ENCODE measurements around the gene GTPBP10. TPM values are rescaled to one million over a fixed set of nuclear protein-coding genes. Genes with fewer than 3 reads are reported as not detected.
"Not testable (repeated sequence)": the region's sequence is repeated elsewhere in the genome, so short reads cannot be mapped to it uniquely, and the experiment has no call there.

GTPBP10 gene
- polyA plus RNA-seq, 3 donors: 22.6 to 29.0 (median 24.5) TPM

- DNase-seq (ENCODE audit: extremely low read depth in 1 of 11, low read depth in 9 of 11, low spot score in 4 of 11): peak in 10 of 11 donors; percentile 9 to 52 (median 16)
Measured at GRCh38 chr7:90345595-90346335, 751 bp upstream of the GTPBP10 start.

- no peak for DNase-seq (ENCODE audit: extremely low read depth in 1 of 11, low read depth in 9 of 11, low spot score in 4 of 11)
Measured at GRCh38 chr7:90347759-90348158, 1.2 kb downstream of the GTPBP10 start.

DNA sequence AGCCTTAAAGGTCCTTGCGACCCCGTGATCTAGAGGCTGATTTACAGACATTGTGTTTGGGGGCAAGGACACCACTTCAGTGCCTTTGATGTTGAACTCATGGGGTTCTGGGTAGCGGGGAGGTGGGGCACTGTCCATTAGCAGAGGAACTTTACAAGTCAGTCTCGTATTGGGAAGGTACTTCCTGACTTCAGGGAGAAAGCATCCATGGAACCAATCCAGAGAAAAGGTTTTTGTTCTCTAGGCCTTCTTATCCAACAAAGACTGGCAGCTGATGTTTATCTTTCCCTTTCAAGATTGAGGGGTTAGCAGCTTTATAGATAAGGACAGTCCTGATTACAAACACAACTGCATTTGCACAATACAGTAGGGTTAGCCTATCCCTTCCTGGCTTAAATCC lies 2.8 kb downstream of the GTPBP10 start:
- no peak for DNase-seq (ENCODE audit: extremely low read depth in 1 of 11, low read depth in 9 of 11, low spot score in 4 of 11)

- not testable (repeated sequence) for DNase-seq (ENCODE audit: extremely low read depth in 1 of 11, low read depth in 9 of 11, low spot score in 4 of 11)
Measured at GRCh38 chr7:90350032-90350431, 3.5 kb downstream of the GTPBP10 start.

- DNase-seq (ENCODE audit: extremely low read depth in 1 of 11, low read depth in 9 of 11, low spot score in 4 of 11): no peak
Measured at GRCh38 chr7:90351987-90352386, 5.5 kb downstream of the GTPBP10 start.

DNA sequence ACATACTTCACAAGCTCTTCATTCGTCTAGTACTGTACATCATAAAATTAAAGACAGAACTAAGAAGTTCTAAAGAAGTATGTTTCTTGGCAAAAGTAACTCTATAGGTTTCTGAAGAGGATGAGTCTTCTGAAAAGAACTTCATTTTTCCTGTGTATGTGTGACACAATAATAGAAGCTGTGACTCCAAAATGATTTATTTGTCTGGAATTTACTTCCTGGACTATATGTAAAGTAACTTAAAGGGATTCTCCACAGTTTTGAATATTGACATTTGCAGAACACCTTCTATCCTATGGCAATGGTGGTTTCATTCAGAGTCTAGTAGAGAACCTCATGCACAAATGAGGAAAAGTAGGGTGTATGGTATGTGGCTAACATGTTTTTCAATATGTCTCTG lies 36.9 kb downstream of the GTPBP10 start:
- no peak for DNase-seq (ENCODE audit: extremely low read depth in 1 of 11, low read depth in 9 of 11, low spot score in 4 of 11)

DNA sequence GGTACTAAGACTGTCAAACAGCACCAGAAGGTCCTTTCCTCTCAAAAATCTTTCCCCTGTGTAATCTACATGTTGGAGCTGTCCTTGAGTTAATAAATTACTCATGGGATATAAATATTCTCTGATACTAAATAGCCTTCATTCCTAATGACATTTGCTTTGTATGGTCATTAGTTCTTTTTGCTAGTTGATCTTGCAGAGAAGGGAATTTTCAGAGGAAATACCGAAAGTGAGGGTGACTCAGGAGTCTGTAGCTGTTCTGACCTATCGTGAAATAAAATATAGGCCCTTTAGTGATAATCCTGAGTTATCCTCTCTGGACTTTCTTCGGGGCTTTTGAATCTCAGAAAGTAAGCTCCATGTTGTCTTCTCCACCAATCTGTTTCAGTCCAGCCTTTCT lies 37.3 kb downstream of the GTPBP10 start:
- DNase-seq (ENCODE audit: extremely low read depth in 1 of 11, low read depth in 9 of 11, low spot score in 4 of 11): no peak

DNA sequence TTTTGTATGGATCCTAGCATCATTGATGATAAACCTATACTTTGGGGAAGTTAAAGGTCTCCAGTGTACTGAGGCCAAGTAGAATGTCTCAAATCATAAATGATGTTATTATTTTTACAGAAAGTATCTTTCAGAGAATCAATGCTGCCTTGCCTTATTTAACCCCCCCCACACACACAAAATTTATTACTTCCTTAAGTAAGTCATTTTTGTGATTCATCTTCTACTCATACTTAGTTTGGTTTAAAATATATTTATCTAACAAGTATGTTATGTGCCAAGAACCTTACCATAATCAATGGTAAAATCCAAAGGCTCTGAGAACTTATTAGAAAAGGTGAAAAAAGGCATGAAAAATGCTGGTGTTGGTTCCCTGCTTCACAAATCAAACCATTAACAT lies 37.9 kb downstream of the GTPBP10 start:
- DNase-seq (ENCODE audit: extremely low read depth in 1 of 11, low read depth in 9 of 11, low spot score in 4 of 11): no peak

GRCh38 chr7:90387470-90388240 lies 41.1 kb downstream of the GTPBP10 start:
- DNase-seq (ENCODE audit: extremely low read depth in 1 of 11, low read depth in 9 of 11, low spot score in 4 of 11): no peak

GRCh38 chr7:90390926-90391325 lies 44.4 kb downstream of the GTPBP10 start:
- DNase-seq (ENCODE audit: extremely low read depth in 1 of 11, low read depth in 9 of 11, low spot score in 4 of 11): no peak

DNA sequence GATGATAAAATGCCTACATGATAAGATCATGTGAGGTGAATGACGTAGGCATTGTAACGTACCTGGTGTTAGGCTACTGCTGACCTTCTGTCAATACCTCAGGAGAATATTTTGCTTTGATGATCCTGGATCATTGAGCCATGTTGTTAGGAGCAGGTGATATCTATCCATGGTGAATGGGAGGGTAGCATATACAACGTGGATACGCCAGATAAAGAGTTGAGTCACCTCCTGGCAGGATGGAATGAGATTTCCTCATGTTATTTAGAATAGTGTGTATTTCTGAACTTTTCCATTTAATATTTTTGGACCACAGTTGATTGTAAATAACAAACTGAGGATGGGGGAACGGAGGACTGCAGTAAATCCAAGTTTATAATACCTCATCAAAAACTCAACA lies 45.0 kb downstream of the GTPBP10 start:
- DNase-seq (ENCODE audit: extremely low read depth in 1 of 11, low read depth in 9 of 11, low spot score in 4 of 11): no peak

- no peak for DNase-seq (ENCODE audit: extremely low read depth in 1 of 11, low read depth in 9 of 11, low spot score in 4 of 11)
Measured at GRCh38 chr7:90396420-90396819, 49.9 kb downstream of the GTPBP10 start.

DNA sequence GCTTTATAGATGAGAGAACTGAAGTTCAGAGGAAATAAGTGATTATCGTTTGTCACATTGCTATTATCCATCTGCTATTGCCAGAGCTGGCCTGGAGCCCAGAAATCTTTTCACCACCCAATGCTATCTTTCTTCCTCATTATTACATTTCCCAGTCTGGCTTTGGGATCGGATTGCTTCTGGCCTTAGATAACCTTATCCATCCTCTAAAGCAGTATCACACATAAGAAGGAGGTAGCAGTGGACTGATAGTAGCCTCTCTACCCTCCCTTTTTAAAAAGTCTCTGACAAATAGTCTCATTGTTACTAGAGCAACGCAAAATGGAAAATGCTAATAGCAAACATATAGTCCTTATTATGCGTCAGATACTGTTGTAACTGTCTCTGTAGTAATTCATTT lies 55.5 kb downstream of the GTPBP10 start:
- DNase-seq (ENCODE audit: extremely low read depth in 1 of 11, low read depth in 9 of 11, low spot score in 4 of 11): peak in 2 of 11 donors; percentile 9 to 10

DNA sequence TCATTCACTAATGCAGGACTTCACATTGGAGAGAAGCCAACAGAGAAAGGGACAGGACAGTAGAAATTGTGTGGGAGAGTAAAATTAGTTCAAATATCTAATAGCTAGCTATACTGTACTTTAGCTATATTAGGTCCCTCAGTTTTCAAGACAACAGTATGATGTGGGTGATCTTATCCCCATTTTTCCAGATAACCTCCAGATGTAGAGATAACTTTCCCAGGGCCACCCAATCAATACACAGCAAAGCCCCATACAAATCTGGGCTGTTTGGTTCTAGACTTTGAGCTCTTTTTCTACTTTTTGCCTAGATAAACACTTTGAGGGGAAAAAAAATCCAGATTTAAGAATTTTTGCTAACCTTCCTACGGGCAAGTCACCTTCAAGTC lies 56.3 kb downstream of the GTPBP10 start:
- DNase-seq (ENCODE audit: extremely low read depth in 1 of 11, low read depth in 9 of 11, low spot score in 4 of 11): no peak

DNA sequence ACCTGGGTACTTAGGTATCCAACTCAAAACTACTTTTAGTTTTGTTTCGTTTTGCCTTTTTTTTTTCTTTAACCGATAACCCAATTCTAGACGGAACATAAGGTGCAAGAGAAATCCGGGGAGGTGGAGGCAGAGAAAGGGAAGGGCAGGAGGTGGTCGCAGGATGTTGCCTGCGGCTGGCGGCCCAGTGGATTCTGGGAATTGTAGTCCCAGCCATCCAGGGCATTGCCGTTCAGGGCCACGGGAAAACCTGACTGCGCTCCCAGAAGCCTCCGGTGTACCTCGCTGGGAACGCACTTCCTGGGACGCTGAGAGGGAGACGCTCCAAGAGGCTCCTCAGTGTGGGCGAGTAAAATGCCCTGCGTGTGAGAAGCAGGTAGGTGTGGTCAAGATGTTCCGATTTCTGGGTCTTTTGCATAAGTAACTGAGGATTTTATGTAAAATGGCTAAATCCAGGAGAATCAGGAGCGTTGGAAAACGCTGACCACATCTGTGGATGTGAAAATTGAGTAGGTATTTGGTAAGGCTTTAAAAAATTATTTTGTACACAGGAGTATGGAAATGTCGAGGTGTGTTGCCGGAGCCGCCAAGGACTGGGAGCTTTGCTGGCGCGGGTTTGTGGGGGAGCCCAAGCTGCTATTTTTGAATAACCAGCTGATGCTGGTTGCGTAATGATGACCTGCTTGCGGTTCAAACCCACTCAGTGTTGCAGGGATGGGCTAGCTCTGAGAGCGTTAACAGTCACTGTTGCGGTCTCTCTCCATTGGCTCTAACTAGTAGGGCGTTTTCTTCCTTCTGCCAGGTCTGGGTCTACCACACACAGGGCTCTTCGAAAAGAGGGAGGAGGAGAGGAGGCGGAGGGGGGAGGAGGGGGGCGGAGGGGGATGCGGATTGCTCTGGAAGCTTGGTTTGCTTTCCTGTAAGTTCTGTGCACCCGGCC lies 56.9 kb downstream of the GTPBP10 start, which contains the start of gene CLDN12:
TSS of gene CLDN12 (plus strand) at position 288 of the 940 bp plus-strand sequence. CDS start 9,216 bp downstream, outside the sequence.
- DNase-seq (ENCODE audit: extremely low read depth in 1 of 11, low read depth in 9 of 11, low spot score in 4 of 11): peak; percentile 72 to 89 (median 81)

DNA sequence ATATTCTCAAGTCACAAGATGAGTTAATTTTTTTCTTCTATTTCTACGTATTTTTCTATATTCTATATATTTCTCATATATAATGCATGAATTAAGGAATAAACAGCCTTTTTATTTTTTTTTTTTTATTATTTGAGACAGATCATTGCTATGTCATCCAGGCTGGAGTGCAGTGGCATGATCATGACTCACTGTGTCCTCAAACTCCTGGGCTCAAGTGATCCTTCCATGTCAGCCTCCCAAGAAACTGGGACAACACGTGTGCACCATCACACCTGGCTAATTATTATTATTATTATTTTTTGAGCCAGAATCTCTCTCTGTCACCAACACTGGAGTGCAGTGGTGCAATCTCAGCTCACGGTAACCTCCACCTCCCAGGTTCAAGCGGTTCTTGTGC lies 58.3 kb downstream of the GTPBP10 start:
- DNase-seq (ENCODE audit: extremely low read depth in 1 of 11, low read depth in 9 of 11, low spot score in 4 of 11): no peak

- no peak for DNase-seq (ENCODE audit: extremely low read depth in 1 of 11, low read depth in 9 of 11, low spot score in 4 of 11)
Measured at GRCh38 chr7:90407484-90407821, 60.9 kb downstream of the GTPBP10 start.

- DNase-seq (ENCODE audit: extremely low read depth in 1 of 11, low read depth in 9 of 11, low spot score in 4 of 11): no peak
Measured at GRCh38 chr7:90408142-90408541, 61.6 kb downstream of the GTPBP10 start.

DNA sequence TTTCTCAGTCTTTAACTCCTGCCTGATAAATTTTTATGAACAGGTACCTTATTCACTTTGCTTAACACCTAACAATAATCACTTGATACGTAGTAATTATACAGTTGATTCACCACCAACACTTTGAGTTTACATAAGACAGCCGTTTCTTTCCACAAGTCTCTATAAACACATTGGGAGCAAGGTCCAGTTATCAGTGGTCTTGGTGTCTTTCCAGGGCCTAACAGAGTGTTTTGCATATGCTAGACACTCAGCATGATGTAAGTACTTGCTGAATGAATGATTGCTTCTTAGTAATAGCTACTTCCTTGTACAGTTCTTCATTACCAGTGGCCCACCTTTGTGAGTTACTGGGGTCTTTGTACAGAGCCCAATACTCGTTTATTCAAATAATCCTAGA lies 63.2 kb downstream of the GTPBP10 start:
- no peak for DNase-seq (ENCODE audit: extremely low read depth in 1 of 11, low read depth in 9 of 11, low spot score in 4 of 11)

Measured in renal cortex interstitium (tissue), 11 donors.